Activated B cell treated with CpG ODN at 0.5 μM for 24 hours (primary cell): ENCODE results near the gene SUSD4. TPM values are rescaled to one million over a fixed set of nuclear protein-coding genes. Genes with fewer than 3 reads are reported as not detected.

Experiments used
- ATAC-seq: fragments of 200-7000 bp; cut with Tn5 transposase; one replicate; pipeline ENCODE4 v1.10.0; 2021; ENCODE audit warnings: low read depth, mild to moderate bottlenecking, moderate library complexity
- CTCF ChIA-PET: fragments of 350-600 bp; sonication (Branson Sonifier 250); formaldehyde crosslinking; loops from one replicate; lab custom pipeline; 2021; ENCODE audit warnings: antibody characterized with exemption; lab: Charles Lee
- POLR2A ChIA-PET: fragments of 350-600 bp; sonication (Branson Sonifier 250); formaldehyde crosslinking; loops from one replicate; lab custom pipeline; 2021; ENCODE audit warnings: antibody characterized with exemption; lab: Charles Lee
- DNase-seq: peaks from one replicate; pipeline ENCODE4 v3.0.0; 2022
- H3K27ac Mint-ChIP-seq: one replicate; pipeline ENCODE4 v1.8.0; 2020; ENCODE audit warnings: mixed read lengths
- H3K27me3 Mint-ChIP-seq: one replicate; pipeline ENCODE4 v1.8.0; 2021; ENCODE audit warnings: mixed read lengths
- H3K36me3 Mint-ChIP-seq: one replicate; pipeline ENCODE4 v1.8.0; 2021; ENCODE audit warnings: low read depth, mixed read lengths
- H3K4me1 Mint-ChIP-seq: one replicate; pipeline ENCODE4 v1.8.0; 2021; ENCODE audit warnings: mixed read lengths
- H3K4me3 Mint-ChIP-seq: one replicate; pipeline ENCODE4 v1.8.0; 2020; ENCODE audit warnings: mild to moderate bottlenecking, mixed read lengths
- H3K9me3 Mint-ChIP-seq: one replicate; pipeline ENCODE4 v1.8.0; 2020; ENCODE audit warnings: mixed read lengths
- intact Hi-C: fragments of 100-400 bp; cut with micrococcal nuclease; formaldehyde crosslinking; loops from one replicate; pipeline ENCODE4 v1.15.1; 2024
- total RNA-seq: library from RNA; stranded (reverse); gene quantifications from 2 replicates; pipeline ENCODE4 v1.2.3, GENCODE V29; 2022
- TF ChIP-seq, protein P1 (sequence below): fragments of 200-600 bp; IDR thresholded peaks from one replicate; pipeline ENCODE4 v1.8.0; 2022; ENCODE audit warnings: antibody characterized with exemption, mild to moderate bottlenecking

The SUSD4 gene
- total RNA-seq, 1 donor from 2014 or later = not detected

DNA sequence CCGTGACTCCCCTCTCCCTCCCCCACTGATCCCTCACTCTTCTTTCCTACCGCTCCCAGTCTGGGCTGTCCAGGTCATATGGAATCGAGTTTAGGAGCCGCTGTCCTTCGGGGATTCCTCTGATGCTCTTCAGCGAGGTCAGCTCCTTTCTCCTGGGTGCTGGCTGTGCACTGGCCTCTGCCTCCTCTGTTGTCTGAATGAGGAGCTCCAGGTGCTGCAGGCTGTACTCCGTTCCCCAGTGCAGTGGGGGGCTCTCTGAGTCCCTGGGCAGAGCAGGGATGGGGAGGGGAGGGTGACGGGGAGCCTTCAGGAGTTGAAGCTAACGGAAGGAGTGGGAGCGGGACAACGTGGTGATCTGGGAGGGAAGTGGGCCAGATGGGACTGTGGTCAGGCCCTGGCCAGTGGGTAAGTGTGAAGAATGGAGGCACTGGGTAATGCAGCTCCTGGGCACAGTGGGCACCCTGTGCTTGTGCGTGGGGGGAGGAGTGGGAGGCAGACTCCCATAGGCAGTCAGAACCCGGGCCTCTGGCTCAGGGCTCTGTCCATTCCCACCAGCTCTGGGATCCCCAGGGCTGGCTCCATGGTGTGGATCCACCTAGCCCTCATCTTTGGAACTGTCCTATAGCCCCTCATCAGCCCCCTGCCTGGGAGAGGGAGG is 161.5 kb downstream of the SUSD4 start:
- TF ChIP-seq, protein P1, sequence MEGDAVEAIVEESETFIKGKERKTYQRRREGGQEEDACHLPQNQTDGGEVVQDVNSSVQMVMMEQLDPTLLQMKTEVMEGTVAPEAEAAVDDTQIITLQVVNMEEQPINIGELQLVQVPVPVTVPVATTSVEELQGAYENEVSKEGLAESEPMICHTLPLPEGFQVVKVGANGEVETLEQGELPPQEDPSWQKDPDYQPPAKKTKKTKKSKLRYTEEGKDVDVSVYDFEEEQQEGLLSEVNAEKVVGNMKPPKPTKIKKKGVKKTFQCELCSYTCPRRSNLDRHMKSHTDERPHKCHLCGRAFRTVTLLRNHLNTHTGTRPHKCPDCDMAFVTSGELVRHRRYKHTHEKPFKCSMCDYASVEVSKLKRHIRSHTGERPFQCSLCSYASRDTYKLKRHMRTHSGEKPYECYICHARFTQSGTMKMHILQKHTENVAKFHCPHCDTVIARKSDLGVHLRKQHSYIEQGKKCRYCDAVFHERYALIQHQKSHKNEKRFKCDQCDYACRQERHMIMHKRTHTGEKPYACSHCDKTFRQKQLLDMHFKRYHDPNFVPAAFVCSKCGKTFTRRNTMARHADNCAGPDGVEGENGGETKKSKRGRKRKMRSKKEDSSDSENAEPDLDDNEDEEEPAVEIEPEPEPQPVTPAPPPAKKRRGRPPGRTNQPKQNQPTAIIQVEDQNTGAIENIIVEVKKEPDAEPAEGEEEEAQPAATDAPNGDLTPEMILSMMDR = no peak
- H3K4me1 Mint-ChIP-seq = no peaks in the 10 kb centered on the region
- peaks cover 21% of the 10 kb centered on the region for H3K27me3 Mint-ChIP-seq
- no peak overlapping the region for H3K4me3 Mint-ChIP-seq
- ATAC-seq = no peak
- CTCF ChIA-PET = interaction anchor here (0.5 kb wide), 1 partner anchor 464 kb away, joined by 3 read pairs; no protein-coding TSS in a partner anchor
- no peak for DNase-seq
- no peak overlapping the region for H3K27ac Mint-ChIP-seq
- POLR2A ChIA-PET = no interaction called here
- intact Hi-C loops = no loop called here
- H3K36me3 Mint-ChIP-seq = no peaks in the 10 kb centered on the region
- no peaks in the 10 kb centered on the region for H3K9me3 Mint-ChIP-seq

DNA sequence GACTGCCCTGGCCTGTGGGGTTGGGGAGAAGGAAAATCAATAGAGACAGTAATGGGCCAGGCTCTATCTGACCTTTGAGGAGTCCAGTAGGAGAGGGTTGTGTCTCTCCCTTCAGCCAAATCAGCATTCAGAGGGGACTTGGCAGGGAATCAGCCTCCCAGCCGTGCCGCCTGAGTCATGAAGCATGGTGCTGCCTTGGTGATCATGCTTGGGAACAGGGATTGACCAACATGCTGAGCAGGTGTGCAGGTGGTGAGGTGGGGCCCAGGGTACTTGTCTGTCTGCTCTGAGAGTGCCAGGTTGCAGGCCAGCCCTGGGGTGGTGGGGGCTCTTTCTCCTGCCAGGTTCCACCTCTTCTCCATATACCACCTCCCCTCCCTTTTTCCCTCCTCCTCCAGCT is 162.0 kb downstream of the SUSD4 start:
- Mint-ChIP-seq H3K9me3 (no peaks in the 10 kb centered on the region), H3K4me1 (no peaks in the 10 kb centered on the region), H3K27me3 (peaks cover 21% of the 10 kb centered on the region), H3K27ac (no peak overlapping the region), H3K4me3 (no peak overlapping the region), H3K36me3 (no peaks in the 10 kb centered on the region)
- DNase-seq (no peak), ATAC-seq (no peak)
- ChIA-PET POLR2A (no interaction called here), CTCF (interaction anchor here (0.5 kb wide), 1 partner anchor 463 kb away, joined by 3 read pairs; no protein-coding TSS in a partner anchor)
- TF ChIP-seq, protein P1 = no peak
- intact Hi-C loops = no loop called here

DNA sequence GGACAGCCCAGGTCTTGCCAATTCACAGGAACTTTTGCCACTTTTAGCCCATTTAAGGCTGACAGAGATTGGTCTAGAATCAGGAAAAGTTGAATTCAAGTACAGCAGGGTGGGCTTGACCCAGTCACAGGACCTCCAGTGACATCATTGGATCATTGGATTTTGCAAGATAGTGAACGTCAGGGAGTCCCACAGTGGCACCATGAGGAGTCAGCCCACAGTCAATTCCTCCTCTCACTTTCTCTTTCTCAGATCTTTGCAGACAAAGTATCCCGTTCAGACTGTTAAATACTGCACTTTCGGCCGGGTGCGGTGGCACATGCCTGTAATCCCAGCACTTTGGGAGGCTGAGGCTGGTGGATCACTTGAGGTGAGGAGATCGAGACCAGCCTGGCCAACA is 163.1 kb downstream of the SUSD4 start:
- POLR2A ChIA-PET = no interaction called here
- CTCF ChIA-PET = no interaction called here
- Mint-ChIP-seq H3K4me1 (no peaks in the 10 kb centered on the region), H3K27ac (no peak overlapping the region), H3K9me3 (no peaks in the 10 kb centered on the region), H3K4me3 (no peak overlapping the region), H3K27me3 (peaks cover 17% of the 10 kb centered on the region), H3K36me3 (no peaks in the 10 kb centered on the region)
- intact Hi-C loops = no loop called here
- DNase-seq = no peak
- ATAC-seq = no peak
- TF ChIP-seq, protein P1 = no peak

DNA sequence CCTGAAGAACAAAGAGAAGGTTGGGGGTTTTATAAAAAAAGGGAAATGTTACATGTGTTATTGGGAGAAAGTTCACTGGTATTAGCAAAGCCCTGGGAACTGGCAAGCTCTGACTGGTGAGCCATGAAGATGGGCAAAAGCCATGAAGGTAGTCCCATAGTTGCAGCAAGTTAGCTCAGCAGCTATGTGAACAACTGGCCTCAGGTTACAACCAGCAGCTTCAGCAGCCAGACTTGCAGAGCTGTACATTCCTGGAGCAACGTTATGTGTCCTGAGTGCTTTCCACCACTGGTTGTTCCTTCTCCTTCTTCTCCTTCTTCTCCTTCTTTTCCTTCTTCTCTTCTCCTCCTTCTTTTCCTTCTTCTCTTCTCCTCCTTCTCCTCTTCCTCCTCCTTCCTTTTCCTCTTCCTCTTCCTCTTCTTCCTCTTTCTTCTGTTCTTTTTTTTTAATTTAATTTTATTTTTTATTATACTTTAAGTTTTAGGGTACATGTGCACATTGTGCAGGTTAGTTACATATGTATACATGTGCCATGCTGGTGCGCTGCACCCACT is 164.8 kb downstream of the SUSD4 start:
- TF ChIP-seq, protein P1 = no peak

DNA sequence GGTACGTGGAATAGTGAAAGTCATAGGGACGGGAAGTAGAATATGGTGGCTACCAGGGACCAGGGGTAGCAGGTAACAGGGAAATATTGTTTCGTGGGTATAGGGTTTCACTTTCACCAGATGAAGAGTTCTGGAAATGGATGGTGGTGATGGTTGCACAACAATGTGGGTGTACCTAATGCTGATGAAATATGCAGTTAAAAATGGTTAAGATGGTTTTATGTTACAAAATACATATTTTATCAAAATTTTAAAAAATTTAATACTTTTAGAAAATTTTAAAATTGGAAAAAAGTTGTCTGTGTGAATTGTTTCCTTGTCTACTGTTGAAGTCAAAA is 165.4 kb downstream of the SUSD4 start:
- no peaks in the 10 kb centered on the region for H3K9me3 Mint-ChIP-seq
- ATAC-seq (no peak), DNase-seq (no peak)
- no peaks in the 10 kb centered on the region for H3K4me1 Mint-ChIP-seq
- no peak overlapping the region for H3K4me3 Mint-ChIP-seq
- no peaks in the 10 kb centered on the region for H3K36me3 Mint-ChIP-seq
- TF ChIP-seq, protein P1 = no peak
- intact Hi-C loops = no loop called here
- ChIA-PET POLR2A (no interaction called here), CTCF (interaction anchor here (0.6 kb wide), 1 partner anchor 18 kb away, joined by 3 read pairs; no protein-coding TSS in a partner anchor)
- no peak overlapping the region for H3K27ac Mint-ChIP-seq
- H3K27me3 Mint-ChIP-seq = peaks cover 8% of the 10 kb centered on the region

More for the DNA sequence above, 164.8 kb downstream of the SUSD4 start:
- Mint-ChIP-seq H3K9me3 (no peaks in the 10 kb centered on the region), H3K4me1 (no peaks in the 10 kb centered on the region), H3K27me3 (peaks cover 14% of the 10 kb centered on the region), H3K27ac (no peak overlapping the region), H3K4me3 (no peak overlapping the region), H3K36me3 (no peaks in the 10 kb centered on the region)
- ChIA-PET CTCF (no interaction called here), POLR2A (no interaction called here)
- DNase-seq (no peak), ATAC-seq (no peak)
- intact Hi-C loops = no loop called here
